Fibroblast of skin of abdomen (primary cell): ENCODE data around the gene SP3.

Experiments used
- DNase-seq: peaks from one replicate; pipeline ENCODE4 v3.0.0-alpha.2; 2013

SP3 gene

DNA sequence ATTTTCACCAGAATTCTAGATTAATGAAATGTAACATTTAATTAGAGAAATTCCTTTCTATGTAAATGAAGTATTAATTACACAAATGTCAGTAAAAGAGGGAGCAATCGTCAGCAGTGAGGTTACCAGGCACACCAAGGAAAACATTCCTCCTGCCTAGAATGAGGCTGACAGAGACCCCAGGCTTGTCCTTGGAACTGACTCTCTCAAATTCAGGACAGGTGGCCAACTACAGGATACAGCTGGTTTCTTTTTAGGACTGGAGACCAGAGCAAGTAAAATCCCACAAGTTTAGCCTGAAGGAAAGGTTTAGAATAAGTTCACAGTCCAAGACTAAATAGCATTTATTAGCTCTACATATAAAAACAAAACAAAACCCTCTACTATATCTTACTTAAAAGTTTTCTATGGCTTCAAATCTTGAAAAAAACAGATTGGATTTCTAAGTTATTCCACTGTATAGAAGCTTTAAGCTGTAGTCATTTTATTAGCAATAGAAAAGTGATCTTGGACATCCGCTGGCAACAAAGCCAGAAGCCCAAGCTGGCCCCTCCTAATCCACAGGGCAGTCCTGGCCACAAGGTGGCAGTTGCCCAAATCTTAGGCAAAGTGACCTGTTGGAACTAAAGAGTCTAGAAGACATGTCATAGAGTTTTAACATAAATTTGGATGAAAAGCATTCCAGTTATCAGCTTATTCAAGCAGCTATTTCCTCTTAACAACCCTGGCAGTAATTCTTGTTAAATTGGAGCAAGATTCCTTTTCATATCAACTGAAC lies 81.0 kb downstream of the SP3 start:
- peak; percentile 39 for DNase-seq

DNA sequence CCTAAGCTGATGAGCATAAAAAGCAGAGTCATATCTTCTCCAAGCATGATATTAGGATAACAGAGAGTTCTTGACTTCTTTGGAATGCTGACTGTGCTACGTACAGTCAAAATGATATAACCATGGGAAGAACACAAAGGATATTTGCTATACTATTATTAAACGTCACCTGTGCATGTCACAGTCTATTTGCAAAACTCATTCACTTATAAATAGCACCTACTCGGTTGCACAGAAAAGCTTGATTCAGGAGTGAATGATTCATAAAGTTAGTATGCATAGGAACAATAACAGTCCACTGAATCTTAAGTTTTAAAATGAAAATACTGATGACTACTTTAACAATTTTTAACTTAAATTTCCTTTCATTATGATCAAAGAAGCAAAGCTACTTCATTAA lies 83.3 kb downstream of the SP3 start:
- no peak for DNase-seq

GRCh38 chr2:173881461-173881860 lies 83.7 kb downstream of the SP3 start:
- peak; percentile 51 for DNase-seq

GRCh38 chr2:173880561-173880960 lies 84.6 kb downstream of the SP3 start:
- DNase-seq = no peak

GRCh38 chr2:173876833-173877413 lies 88.2 kb downstream of the SP3 start:
- DNase-seq = no peak

GRCh38 chr2:173874894-173875237 lies 90.3 kb downstream of the SP3 start:
- DNase-seq = no peak

GRCh38 chr2:173874003-173874893 lies 90.9 kb downstream of the SP3 start:
- no peak for DNase-seq

DNA sequence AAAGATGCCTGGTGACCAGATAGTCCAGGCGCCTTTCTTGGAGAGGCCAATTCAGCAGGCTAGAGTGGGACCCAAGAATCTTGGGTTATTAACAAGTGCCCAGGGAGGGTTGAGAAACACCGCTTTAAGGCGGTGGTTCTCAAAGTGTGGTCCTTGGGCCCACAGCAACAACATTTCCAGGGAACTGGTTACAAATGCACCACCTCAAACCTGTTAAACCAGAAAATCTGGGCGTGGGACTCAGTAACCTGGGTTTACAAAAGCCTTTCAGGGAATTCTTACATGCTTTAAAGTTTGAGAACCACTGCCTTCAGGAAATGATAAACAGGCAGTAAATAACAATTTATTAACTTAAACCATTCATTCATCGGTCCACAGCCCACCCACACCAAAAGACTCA lies 92.5 kb downstream of the SP3 start:
- DNase-seq = no peak

DNA sequence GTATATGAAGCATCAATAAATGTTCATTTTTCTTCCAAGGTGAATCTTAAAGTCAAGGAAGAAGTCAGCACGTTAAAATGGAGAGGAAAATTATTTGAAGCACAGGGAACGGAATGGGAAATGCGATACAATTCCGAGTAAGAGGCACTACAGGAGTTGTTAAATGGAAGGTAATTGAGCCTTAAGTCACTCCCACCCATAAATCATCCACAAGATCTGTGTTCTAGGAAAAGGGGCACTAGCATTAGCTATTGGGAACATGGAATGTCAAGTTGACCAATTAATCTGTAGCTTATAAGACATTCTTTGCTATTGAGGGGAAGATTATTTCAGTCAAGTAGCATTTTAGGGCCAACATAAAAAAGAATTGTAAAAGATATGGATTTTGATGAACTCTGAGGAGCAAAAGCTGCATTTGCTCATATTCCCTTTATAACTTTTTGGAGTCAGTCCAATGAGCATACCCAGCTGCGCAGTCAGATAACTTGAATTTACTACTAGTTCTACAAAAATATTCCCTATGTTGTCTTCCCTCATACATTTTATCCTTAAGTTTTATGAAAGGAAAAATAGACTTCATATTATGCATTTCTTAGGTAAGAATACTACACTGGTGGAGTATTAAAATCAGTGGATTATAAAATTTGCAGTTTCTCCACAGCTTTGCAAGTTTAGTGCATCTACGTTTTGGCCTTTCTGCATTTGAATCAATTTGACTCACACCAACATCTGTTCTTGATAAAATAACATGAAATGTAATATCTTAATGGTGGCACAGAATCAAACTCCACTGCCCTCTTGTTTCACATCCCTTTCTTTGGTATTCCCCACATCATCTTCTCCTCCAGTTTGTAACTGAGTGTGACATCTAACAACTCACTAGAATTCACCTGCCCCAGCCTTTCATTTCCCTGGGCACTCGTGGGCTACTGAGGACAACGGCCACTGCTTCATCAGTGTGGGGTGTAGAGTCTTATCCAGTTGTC lies 95.6 kb downstream of the SP3 start:
- peak; percentile 17 for DNase-seq

GRCh38 chr2:173868406-173868805 lies 96.8 kb downstream of the SP3 start:
- DNase-seq = no peak

GRCh38 chr2:173866874-173867618 lies 98.1 kb downstream of the SP3 start:
- DNase-seq = peak; percentile 20

GRCh38 chr2:173865971-173866873 lies 99.0 kb downstream of the SP3 start:
- peak; percentile 38 for DNase-seq

- no peak for DNase-seq
Observed at GRCh38 chr2:173862612-173863217, 102.5 kb downstream of the SP3 start.

DNA sequence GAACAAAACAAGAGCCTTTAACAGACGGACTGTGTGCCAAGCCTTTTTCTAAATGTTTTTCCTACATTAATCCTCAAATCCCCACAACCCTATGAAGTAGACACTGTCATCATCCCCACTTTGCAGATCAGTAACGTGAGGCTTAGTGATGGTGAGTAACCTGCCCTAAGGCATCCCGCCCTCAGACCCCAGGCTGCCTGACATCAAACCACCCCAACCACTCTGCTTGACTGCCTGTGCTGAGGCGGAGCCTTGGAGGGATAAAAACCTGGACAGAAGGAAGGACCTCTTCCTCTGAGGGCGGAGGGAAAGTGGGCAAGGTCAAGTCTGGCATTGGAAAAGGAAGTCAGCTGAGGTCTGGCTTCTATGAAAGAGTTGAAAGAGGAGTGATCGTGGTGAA lies 104.6 kb downstream of the SP3 start:
- no peak for DNase-seq

DNA sequence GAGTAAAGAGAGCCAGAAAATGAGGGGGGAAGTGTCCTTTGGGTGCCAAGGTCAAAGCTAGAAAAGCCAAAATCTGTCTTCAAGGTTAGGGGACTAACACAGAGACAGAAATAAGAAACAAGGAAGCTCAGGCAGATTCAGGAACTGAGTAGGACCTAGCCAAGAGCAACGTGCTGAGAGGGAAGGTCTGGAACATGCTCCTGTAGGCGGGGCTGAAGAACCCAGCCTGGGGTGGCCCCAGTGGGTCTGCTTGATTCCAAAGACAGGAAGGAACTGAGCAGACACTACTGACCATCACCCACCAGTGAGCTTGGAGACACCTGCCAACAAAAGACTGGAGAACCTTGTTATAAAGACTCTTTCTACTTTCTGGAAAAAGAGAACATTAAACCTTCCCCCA lies 105.1 kb downstream of the SP3 start:
- no peak for DNase-seq

GRCh38 chr2:173858291-173858731 lies 106.9 kb downstream of the SP3 start:
- no peak for DNase-seq
